ENCODE measurements around the gene TRAF2.
A peak's percentile ranks its signal among the peaks of the same experiment; 100 is the strongest.
"Not testable (repeated sequence)": the region's sequence is repeated elsewhere in the genome, so short reads cannot be mapped to it uniquely, and the experiment has no call there.

Gene TRAF2

DNA sequence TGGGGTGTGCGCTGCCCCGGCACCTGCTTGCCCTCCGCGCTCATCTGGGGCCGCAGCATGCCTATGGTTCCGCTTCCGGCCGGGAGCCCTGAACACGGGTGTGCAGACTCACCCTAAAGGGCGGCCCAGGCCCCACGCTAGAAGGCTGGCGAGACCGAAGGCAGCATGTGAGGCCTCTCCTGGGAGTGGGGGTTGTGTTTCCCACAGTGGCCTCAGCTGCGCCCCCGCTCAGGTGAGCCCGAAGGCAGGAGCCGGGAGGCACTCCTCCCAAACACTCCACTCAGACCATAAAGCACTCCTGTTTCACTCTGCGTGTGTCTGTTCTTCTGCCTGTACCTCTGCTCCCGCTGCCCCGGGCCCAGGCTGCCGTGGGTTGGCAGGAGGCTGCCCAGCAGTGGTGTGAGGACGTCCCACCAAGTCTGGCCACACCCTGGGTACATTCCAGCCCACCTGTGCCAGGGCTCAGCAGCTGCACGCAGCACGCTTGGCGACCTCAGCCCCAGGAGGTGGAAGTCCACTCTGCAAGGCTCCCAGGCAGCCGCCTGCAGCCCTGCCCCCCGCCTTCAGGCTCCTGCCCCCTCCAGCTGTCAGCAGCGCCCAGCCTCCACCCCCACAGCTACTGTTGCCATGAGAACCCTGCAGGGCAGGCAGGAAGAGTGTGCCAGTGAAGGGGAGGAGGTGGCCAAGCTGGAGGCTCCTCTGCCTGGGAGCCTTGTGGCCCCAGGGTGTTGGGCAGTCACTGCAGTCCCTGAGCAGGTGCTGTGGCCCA lies 45.3 kb upstream of the TRAF2 start:
- H3K4me1 ChIP-seq (ENCODE audit: insufficient read depth, low read length, severe bottlenecking): peaks cover 28% of the 10 kb centered on the region
- no peaks in the 10 kb centered on the region for H3K9me2 ChIP-seq (ENCODE audit: low read depth, low read length)
- no peaks in the 10 kb centered on the region for H3K79me2 ChIP-seq (ENCODE audit: insufficient read depth, low read length)
- no peak overlapping the region for H2AFZ ChIP-seq (ENCODE audit: low read length)
- H3K27me3 ChIP-seq (ENCODE audit: insufficient read depth, low read length): no peaks in the 10 kb centered on the region
- H3K27ac ChIP-seq (ENCODE audit: low read depth, low read length, poor library complexity, severe bottlenecking): peak overlapping the region; percentile 62
- H4K20me1 ChIP-seq (ENCODE audit: insufficient read depth, low read length): no peaks in the 10 kb centered on the region
- TF ChIP-seq EZH2 (IDR thresholded peaks at IDR 0.05; ENCODE audit: borderline replicate concordance, low read length): no peak
- TF ChIP-seq, protein P1, sequence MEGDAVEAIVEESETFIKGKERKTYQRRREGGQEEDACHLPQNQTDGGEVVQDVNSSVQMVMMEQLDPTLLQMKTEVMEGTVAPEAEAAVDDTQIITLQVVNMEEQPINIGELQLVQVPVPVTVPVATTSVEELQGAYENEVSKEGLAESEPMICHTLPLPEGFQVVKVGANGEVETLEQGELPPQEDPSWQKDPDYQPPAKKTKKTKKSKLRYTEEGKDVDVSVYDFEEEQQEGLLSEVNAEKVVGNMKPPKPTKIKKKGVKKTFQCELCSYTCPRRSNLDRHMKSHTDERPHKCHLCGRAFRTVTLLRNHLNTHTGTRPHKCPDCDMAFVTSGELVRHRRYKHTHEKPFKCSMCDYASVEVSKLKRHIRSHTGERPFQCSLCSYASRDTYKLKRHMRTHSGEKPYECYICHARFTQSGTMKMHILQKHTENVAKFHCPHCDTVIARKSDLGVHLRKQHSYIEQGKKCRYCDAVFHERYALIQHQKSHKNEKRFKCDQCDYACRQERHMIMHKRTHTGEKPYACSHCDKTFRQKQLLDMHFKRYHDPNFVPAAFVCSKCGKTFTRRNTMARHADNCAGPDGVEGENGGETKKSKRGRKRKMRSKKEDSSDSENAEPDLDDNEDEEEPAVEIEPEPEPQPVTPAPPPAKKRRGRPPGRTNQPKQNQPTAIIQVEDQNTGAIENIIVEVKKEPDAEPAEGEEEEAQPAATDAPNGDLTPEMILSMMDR (IDR thresholded peaks at IDR 0.05; ENCODE audit: low read length): no peak
- H3F3A ChIP-seq (ENCODE audit: insufficient read depth, low read length): no peaks in the 10 kb centered on the region
- no peak overlapping the region for H3K4me2 ChIP-seq (ENCODE audit: low read length)
- peaks cover 35% of the 10 kb centered on the region for H3K36me3 ChIP-seq (ENCODE audit: insufficient read depth, low read length)
- H3K9ac ChIP-seq (ENCODE audit: low read length): no peak overlapping the region
- H3K9me3 ChIP-seq (ENCODE audit: low read length): no peaks in the 10 kb centered on the region
- no peak overlapping the region for H3K4me3 ChIP-seq (ENCODE audit: low read depth, low read length, poor library complexity, severe bottlenecking)

DNA sequence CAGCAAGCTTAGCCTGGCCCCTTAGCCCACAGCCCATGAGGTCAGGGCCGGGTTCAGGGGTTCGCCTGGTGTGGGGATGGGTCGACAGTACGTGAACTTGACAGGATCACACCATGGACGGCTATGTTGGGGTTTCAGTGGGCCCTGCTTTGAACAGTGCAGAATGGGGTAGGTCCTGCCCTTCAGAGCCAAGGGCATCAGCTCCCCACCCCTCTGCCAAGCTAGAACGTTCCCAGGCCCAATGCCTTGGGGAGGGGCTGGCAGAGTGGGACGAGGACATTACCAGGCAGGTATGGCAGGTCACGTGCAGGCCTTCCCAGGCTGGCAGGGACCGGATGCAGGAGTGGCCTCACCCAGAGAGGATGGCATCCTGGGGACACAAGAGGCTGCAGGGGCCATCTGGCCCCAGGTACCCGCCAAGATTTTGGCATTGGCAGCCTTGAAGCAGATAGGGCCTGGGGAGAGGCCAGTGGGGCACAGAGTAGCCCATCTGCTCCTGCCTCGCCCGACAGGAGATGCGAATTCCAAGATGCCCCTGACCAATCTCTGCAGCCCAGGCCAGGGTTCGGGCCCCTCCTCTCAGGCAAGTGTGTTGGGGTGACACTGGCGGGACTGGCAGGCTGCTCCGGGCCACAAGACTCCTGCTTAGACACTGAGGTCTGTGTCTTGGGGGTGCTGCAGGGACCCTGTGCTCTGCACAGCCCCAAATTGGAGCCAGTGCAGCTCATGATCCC lies 44.5 kb upstream of the TRAF2 start:
- not testable (repeated sequence) for H4K20me1 ChIP-seq (ENCODE audit: insufficient read depth, low read length); H3K79me2 ChIP-seq (ENCODE audit: insufficient read depth, low read length); H3K9ac ChIP-seq (ENCODE audit: low read length); H3F3A ChIP-seq (ENCODE audit: insufficient read depth, low read length); H3K9me2 ChIP-seq (ENCODE audit: low read depth, low read length); H3K9me3 ChIP-seq (ENCODE audit: low read length); H2AFZ ChIP-seq (ENCODE audit: low read length); H3K27me3 ChIP-seq (ENCODE audit: insufficient read depth, low read length)
- Histone ChIP-seq H3K4me3 (ENCODE audit: low read depth, low read length, poor library complexity, severe bottlenecking) (peak overlapping the region; percentile 59), H3K27ac (ENCODE audit: low read depth, low read length, poor library complexity, severe bottlenecking) (peak overlapping the region; percentile 62), H3K4me2 (ENCODE audit: low read length) (peak overlapping the region; percentile 78; the same call in 1 of the 2 replicates), H3K36me3 (ENCODE audit: insufficient read depth, low read length) (peaks cover 35% of the 10 kb centered on the region), H3K4me1 (ENCODE audit: insufficient read depth, low read length, severe bottlenecking) (peaks cover 28% of the 10 kb centered on the region)

DNA sequence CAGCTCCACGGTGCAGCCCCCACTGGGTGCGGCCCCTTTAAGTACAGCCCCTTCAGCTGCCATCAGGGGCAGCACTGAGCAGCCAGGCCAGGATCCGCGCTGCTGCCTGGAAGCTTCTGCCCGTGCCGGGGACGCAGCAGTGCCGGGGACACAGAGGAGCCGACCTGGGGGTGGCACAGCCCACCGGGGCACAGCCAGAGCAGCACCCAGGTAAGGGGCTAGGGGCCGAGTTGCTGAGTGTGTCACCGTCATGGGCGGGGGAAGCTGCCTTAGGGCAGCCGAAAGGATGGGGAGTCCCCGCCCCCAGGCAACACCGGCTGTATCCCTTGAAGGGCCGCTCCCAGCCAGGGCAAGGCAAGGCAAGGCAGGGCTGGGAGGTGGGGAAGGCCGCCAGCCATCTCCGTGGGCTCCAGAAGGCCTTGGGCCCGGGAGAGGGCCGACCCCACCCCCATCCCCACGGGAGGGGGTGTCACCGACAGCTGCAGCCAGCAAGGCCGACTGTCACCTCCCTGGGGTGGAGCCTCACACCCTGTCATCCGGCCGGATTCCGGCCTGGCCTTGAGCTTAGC lies 43.9 kb upstream of the TRAF2 start, which contains the start of gene AJM1:
TSS of gene AJM1 (plus strand) at position 99 of the 569 bp plus-strand sequence. CDS start 1,937 bp downstream, outside the sequence.
- Histone ChIP-seq H3K9ac (ENCODE audit: low read length) (peak within 1 kb of the TSS; percentile 53; the same call in 1 of the 2 replicates), H3K4me1 (ENCODE audit: insufficient read depth, low read length, severe bottlenecking) (peaks cover 28% of the 10 kb centered on the region), H3K4me3 (ENCODE audit: low read depth, low read length, poor library complexity, severe bottlenecking) (peak within 1 kb of the TSS; percentile 59), H3K4me2 (ENCODE audit: low read length) (peak within 1 kb of the TSS; percentile 78), H3K27ac (ENCODE audit: low read depth, low read length, poor library complexity, severe bottlenecking) (peak within 1 kb of the TSS; percentile 63), H3K36me3 (ENCODE audit: insufficient read depth, low read length) (peaks cover 35% of the 10 kb centered on the region)
- not testable (repeated sequence) for H3F3A ChIP-seq (ENCODE audit: insufficient read depth, low read length); H2AFZ ChIP-seq (ENCODE audit: low read length); H3K9me3 ChIP-seq (ENCODE audit: low read length); H3K79me2 ChIP-seq (ENCODE audit: insufficient read depth, low read length); H3K27me3 ChIP-seq (ENCODE audit: insufficient read depth, low read length); H4K20me1 ChIP-seq (ENCODE audit: insufficient read depth, low read length); H3K9me2 ChIP-seq (ENCODE audit: low read depth, low read length)
- TF ChIP-seq, protein P1 (IDR thresholded peaks at IDR 0.05; ENCODE audit: low read length): peak; percentile 77

DNA sequence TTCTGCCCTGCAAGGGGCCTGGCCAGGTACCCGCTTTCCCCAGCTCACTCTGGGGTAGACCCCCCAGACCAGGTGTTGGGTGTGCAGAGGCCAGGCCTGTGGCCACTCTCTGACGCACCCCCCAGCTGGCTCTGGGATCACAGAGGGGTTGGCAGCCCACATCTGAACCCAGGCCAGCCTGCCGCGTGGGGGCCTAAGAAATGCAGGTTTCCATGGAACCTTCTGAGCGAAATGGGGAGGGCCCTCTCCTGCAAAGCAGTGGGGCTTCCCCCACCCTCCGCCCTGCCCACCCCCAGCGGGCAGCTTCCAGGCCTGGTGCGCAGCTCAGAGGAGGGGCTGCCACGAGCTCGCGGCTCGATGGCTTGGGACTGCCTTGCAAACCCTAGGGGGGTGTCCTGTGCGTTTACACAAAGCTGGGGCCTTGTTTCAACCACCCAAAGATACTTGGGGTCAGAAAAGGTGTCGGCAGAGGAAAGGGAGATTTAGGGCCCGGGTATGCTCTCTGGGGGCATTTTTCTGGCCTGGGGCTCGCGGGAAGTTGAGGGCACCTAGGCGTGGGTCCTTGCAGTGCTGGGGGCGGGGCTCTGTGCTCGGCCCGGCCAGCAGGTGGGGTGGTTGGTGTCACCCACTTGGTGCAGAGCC lies 43.0 kb upstream of the TRAF2 start:
- H3K4me2 ChIP-seq (ENCODE audit: low read length): peak overlapping the region; percentile 58
- H3K9ac ChIP-seq (ENCODE audit: low read length): peak overlapping the region; percentile 1; the same call in 1 of the 2 replicates
- peaks cover 27% of the 10 kb centered on the region for H3K36me3 ChIP-seq (ENCODE audit: insufficient read depth, low read length)

More for the DNA sequence above, 43.0 kb upstream of the TRAF2 start:
- Histone ChIP-seq H3K27ac (ENCODE audit: low read depth, low read length, poor library complexity, severe bottlenecking) (peak overlapping the region; percentile 63), H3K4me1 (ENCODE audit: insufficient read depth, low read length, severe bottlenecking) (peaks cover 28% of the 10 kb centered on the region)
- H3K27me3 ChIP-seq (ENCODE audit: insufficient read depth, low read length); H3K9me3 ChIP-seq (ENCODE audit: low read length); H3K79me2 ChIP-seq (ENCODE audit: insufficient read depth, low read length); H3K4me3 ChIP-seq (ENCODE audit: low read depth, low read length, poor library complexity, severe bottlenecking); H2AFZ ChIP-seq (ENCODE audit: low read length); H3F3A ChIP-seq (ENCODE audit: insufficient read depth, low read length); H4K20me1 ChIP-seq (ENCODE audit: insufficient read depth, low read length); H3K9me2 ChIP-seq (ENCODE audit: low read depth, low read length): not testable (repeated sequence)
